ENCODE results near the gene SERGEF.

The SERGEF gene

DNA sequence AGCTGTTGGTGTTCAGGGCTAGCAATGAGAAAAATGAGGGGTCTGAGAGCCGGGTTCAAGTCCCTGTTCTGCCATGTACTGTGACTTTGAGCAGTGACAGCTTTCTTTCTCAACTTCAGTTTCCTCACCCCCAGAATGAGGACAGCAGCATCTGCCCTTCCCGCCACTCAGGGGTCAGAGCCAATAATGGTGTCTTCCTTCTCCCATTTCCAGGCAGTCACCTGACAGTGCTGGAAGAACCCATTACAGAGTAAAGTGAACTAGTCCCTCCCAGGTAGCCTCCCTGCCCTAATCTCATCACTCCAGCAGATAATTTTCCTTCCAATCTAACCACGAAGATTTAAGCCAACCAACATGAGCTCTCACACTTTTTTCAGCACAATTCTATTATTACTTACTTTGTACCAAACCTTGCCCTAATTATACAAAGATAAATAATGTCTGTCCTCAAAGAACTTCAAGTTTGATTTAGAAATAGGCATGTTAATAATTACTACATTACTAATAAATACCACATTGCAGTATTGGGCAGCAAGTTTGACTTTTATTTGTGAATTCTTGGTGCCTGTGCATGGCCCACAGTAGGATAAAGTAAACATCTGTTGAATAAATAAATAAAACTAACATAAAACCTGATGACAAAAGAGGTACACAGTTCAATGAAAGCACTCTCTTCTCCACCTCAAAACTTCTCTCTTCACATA lies 61.0 kb downstream of the SERGEF start:
- DNase-seq (ENCODE audit: low read depth): no peak

DNA sequence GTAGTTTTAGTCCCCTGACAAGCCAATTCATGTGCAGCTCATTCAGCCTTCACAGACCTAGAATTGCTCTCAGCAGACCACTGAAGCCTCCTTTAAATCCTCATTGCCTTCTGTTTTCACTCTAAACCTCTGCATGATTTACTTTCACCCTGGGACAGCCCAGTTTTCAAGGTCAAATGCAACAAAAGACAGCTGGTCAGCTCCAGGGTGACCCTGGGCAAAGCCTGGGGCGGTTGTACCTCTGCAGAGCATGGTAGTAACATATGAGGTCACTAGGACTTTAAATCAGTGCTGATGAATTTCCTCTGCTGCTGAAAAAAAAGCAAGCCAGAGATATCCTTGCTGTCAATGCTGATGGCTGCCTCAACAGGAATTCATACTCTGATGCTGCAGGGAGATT lies 62.2 kb downstream of the SERGEF start:
- no peak for DNase-seq (ENCODE audit: low read depth)

DNA sequence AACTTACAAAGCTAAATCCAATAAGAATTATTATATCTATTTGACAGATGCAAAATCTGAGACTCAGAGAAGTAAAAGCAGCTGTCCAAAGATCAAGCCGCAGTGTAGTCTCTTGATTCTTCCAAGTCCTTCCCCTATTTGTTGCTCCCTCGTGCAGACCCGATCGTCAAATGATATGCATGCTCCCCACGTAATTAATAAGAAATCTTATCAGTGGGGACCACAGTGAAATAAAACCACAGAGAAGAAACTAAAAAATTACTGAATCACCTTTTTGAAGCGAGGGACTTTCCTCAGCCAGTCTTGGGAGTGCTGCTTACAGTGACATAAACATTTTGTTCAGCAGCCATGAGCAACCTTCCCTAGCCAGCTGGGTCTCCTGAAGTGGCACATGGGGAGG lies 64.6 kb downstream of the SERGEF start:
- DNase-seq (ENCODE audit: low read depth): no peak

DNA sequence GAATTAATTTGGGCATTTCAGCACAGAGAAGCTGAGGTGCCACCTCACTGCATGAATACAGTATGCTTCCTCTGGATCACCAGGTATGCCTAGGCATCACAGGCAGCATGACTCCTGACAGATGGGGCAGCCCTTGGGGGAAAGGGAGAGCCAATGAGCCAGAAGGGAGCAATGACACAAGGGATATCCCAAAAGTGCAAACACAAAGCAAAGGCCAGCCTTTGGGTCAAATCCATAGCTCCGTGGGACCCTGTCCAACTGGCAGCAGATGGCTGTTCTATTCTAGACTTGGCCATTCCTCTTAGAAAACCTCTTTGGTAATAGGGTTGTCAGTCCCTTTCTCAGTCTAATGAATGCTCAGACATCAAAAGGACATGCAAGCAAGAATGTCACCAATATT lies 73.3 kb downstream of the SERGEF start:
- no peak for DNase-seq (ENCODE audit: low read depth)

DNA sequence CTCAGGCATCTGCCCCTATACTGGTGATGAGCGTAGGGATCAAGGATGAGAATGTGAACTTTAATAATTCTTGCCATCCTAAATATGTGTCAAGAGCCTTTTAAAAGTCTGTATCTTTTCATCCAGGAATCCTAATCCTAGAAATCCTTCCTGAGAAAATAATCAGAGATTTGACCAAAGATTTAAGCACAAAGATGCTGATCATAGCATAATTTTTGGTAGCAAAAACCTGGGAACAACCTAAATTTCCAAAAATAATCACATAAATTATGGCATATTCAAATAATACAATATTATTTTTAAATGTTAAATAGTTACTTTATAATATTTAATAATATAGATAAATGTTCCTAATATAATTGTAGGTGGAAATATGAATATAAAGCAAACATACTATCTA lies 76.1 kb downstream of the SERGEF start:
- DNase-seq (ENCODE audit: low read depth): no peak

DNA sequence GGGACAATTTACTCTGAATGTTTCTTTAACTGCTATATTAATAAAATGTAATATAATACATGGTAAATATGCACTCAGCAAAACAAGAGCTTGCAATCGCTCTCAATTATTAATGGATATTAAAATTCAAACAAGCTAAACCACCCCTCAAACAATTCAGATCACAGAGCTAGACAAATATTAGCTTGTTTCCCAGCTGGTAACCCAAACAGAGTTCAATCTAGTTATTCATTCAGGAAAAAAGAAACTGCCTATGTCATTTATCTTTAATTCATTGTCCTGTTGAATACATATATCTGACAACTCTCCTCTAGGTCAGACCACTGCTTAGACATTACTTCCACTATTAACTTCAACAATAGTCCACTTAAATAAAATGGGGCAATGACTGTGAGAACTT lies 78.7 kb downstream of the SERGEF start:
- no peak for DNase-seq (ENCODE audit: low read depth)

DNA sequence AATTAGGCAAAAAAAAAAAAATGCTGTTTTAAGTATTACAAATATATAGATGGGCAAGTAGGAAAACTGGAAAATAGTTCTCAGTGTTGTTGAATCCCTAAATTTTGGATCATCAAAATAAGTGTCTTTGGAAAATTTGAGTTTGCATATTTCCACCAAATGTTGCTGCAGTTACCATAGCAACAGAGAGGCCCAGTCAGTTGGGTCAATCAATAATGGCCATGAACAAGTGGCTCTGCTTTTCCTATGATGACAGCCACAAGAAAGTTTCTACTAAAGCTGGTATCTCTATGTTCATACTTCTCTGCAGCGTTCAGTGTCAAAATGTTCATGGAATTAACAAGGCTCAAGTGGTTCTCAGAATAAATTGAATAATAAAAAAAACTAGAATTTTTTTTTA lies 79.1 kb downstream of the SERGEF start:
- DNase-seq (ENCODE audit: low read depth): no peak

DNA sequence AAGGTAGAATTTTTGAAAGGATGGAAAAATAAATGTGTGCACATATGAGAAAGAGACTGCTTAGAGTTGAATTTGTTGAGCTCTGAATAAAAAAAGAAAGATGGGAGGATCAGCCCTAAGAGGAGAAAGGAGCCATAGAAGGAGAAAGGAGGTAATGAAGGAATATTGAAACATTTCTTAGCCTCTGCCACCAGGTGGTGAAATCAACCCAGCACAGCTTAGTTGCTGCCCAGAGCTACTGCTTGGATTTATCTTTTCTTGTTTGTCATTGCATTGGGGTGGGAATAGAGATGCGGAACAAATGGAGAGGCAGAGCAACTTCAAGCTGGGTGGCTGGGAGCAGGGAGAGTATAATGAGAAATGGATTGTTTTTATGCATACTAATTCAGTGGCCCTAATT lies 80.4 kb downstream of the SERGEF start:
- no peak for DNase-seq (ENCODE audit: low read depth)

DNA sequence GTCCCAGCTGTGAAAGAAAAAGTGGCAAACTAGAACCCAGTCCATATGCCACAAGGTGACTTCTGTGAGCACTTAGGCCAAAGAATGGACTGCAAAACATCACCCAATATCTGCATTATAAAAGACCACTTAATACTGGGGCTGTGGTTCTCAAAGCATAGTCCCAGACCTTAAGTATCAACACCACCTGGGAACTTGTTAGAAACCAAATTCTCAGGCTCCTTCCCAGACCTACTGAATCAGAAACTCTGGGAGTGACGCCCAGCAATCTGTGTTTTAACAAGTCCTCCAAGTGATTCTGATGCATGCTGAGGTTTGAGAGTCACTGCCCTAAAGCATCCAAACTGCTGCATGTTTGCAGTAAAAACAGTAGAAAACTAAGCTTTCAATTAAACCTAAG lies 81.3 kb downstream of the SERGEF start:
- no peak for DNase-seq (ENCODE audit: low read depth)

DNA sequence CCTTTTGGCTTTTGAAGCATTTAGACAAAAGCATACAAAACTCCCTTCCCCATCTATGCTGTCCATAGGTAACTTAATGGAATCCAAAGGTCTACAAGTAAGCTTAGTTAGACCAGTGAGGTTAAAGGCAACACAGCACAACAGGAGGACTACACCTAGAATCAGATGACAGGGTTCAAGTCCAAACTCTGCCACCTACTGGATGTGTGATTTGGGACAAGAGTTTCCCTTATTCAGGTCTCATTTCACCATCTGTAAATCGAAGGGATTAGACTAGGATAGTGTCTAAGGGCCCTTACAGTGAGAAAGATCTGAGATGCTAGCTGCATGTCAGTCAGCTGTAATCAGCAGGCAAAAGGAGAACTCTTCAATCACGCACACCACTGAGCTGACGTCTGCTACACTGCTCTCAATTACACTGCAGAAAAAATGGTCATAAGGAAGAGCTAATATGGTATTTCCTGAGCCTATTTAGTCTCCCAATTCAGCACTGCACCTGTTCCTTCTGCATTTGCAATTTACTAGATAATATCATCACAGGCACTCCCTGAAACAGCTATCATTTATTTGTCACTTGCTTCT lies 82.2 kb downstream of the SERGEF start:
- DNase-seq (ENCODE audit: low read depth): no peak

DNA sequence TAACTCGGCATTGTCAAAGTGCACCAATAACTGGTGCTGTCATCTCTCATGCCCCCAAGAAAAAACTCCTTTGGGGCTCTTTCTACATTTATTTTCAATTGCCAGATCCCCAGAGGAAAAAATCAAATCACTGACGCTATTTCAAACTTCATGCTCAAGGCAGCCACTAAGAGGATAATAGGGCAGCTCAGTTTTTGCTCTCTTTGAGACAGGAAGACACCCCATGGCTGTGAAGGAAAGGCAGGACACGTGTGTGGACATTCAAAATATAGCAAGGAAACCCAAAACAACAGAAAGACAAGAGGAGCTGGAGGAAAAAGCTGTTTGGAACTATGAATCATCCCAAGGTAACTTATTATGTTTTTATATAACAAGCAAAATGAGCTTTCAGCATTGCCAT lies 83.7 kb downstream of the SERGEF start:
- DNase-seq (ENCODE audit: low read depth): no peak

DNA sequence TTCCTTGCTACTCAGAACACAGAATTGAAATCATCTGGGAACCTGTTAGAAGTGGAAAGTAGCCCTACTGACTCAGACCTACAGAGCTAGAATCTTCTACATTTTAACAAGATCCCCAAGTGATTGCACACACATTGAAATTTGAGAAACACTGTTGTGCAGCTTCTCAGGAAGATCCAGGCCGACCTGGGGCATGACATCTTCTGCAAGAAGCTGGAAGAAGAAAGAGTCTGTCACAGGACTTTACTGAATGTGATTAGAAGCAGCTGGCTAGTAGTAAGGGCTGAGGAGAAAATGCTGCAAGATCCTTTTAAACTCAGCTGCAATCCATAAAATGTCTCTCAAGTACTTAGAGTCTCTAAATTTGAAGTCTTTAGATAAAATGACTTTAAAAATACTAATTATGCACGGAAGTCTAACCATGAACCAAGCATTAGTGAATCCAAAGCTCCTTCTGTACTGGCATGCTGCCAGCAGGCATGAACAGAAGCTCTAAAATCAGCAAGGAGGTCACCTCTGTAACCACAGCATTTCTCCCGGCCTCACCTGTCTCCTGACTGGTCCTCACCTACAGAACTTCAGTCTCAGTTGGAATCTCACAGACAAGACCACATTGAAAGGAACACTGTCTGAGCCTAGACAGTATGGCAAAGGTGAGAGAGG lies 85.0 kb downstream of the SERGEF start:
- no peak for DNase-seq (ENCODE audit: low read depth)

DNA sequence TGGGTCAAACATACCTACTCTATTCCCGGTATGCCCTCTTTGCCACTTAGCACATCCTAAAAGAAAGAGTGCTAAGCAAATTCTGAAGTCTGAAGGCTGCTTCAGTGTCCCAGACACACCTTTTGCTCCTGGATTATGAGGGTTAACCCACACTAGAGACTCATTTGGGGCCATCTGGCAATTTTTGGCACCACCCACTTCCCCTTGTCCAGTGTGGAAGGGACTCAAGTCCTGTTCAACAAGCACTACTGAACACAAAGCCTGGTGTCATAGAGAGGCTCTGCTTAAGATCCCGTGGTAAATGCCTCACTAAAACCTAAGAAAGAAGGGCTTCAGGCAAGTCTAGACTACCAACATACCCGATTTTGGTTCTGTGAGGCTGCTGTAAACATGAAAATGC lies 85.8 kb downstream of the SERGEF start:
- no peak for DNase-seq (ENCODE audit: low read depth)

DNA sequence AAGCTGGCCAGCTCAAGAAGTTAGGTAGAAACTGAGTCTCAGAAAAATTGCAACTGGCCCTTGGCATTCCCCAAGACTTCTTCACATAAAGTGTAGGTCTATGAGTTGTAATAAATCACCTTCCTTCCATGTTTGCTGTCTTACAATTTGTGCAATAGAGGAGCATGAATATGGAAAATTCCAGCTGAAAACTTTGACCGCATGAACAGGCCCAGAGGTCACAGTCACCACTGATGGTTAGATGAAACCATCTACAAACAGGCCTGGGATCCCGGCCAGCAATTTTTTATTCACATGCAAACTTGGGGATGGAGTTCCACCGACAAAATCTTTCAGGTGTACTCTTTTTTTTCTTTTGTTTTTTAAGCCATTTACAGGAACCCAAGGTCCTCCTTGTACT lies 88.1 kb downstream of the SERGEF start:
- DNase-seq (ENCODE audit: low read depth): no peak

DNA sequence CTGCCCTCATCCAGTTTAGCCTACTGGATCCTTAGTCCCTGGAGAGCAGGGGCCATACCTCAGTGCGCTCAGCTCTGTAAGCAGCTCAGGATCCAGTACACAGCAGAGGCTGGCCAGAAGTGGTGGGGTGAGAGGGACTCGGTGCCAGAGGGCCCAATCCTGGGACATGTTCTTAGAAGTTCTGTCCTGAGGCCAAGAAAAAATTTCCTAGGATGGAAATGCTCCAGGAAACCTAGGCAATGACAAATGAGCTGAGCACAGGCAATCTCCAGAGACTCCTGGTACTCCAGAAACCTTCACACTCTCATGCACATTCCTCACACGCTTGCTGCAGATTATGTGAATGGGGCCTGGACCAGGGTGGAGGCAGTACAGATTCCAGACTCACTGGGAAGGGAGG lies 89.6 kb downstream of the SERGEF start:
- no peak for DNase-seq (ENCODE audit: low read depth)

DNA sequence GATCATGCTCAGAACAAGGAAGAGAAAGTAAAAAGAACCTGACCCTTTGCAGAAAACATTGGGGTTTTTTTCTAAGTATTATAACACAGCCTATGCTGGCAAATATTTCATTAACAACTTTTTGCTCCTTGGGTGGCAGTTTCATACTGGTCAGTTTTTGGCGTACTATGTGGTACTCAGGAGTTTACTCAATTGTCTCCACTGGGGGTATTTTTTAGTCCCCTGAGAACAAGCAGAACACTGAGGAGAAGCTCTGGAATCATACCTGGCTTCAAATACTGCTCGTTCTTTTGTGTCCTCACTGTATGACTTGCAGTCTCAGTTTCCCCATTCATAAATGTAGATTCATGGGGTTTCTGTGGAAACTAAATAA lies 90.4 kb downstream of the SERGEF start:
- no peak for DNase-seq (ENCODE audit: low read depth)

DNA sequence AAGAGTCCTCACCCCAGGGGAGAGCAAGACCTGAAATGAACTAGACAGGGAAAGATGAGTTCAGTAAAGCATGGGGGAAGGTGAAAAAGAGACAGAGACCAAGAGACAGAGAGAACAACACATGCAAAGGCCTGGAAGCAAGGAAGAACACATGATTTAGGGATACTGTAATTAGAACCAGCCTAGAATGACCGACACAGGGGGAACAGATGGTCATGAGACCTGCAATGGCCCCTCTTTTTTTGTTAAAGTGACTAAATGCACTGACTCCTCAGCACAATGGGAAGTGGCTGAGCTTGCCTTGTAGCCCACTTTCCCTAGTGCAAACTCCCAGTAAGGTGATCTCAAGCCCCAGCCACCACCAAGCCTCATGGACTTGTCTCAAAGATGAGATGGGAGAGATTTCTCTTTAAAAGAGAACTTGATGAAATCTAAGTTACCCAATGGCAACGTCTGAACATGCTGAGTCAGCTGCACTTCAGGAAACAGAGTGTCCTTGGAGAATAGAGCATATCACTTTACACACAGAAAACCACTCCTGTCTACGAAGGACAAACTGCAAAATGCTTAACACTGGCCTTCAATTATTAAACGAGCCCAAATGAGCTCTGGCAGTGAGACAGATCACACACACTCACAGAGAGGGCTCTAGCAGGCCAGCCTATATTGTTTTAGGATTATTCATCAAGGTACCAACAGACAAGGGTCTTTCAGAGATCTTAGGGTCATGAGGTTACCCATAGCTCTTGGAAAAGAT lies 91.0 kb downstream of the SERGEF start:
- DNase-seq (ENCODE audit: low read depth): no peak

DNA sequence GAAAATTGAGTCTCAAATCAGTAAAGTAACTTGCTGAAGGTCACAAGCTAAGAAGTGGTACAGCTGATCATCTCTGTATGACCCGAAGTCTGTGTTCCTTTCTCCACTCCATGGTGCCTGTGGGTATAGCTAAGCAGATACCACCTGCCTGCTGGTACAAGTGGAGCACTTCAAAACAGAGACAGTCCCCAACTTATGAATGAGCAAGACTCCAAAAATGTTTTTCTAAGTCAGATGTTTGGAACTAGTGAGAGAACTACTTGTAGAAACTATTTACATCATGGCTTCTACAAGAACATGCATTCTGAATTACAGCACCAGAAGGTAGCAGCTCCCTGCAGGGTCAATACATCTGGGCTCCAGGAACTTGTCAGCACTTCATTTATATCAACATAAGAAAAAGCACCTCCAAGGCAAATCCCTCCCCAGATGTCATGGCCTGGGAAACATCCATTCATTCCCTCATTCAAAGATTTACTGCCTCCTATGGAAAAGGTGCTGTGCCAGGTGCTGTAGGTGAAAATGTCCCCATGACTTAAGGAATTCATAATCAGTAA lies 94.7 kb downstream of the SERGEF start:
- no peak for DNase-seq (ENCODE audit: low read depth)

DNA sequence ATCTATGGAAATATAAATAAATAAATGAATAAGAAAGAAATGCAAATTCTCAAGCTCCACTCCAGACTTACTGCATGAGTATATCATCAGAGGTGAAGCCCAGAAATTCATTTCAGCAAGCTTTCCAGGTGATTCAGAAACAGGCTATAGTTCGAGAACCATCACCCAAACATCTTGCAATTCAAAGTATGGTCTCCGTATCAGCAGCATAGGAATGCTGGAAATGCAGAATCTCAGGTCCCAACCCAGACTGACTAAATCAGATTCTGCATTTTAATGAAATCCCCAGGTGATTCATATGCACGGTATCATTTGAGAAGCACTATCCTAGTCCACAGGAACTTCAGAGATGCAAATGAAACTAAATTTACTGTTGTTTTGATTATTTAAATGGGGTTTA lies 95.3 kb downstream of the SERGEF start:
- no peak for DNase-seq (ENCODE audit: low read depth)

DNA sequence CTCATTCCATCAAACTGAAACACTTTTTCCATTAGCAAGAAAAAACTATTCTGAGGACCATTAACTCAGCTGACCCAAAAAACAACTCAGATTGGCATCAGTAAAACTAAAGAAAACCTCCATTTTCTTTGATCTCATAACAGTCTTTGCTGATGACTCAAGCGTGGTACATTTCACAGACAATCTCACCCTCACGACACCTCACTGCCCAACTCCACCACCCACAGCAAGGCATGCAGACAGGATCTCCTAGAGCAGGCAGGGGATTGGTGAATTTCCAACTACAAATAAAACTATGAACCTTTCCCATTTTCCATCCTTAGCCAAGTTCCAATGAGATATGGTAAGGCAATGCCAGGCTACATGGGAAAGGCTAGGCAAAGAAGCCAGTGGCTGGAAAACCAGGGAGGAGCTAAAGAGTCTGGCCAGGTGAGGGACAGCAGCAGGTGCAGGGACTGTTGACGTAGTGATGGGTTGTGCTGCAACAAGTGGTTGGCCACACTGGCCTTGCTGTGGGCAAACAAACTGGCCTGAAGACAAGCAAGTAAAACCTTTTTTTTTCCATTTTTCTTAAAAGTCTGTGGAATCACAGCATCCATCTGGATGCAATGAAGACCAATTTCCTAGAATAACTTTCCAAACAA lies 97.2 kb downstream of the SERGEF start:
- DNase-seq (ENCODE audit: low read depth): no peak

DNA sequence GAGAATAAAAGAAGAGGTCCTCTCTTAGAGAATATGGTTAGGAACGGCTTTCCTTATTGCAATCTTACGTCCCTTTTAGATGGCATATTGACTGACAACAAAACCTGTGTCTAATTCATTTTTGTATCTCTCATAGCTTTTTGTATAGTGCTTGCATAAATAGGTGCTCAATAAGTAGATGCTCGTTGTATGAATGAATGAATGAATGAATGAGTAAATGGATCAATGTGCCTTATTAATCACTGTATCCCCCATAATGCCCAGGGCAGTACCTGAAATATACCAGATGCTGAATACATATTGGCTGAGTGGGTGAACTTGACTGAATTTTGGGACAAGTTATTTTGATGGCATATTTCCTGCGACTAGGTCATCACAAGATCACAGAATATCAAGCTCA lies 97.9 kb downstream of the SERGEF start:
- no peak for DNase-seq (ENCODE audit: low read depth)

DNA sequence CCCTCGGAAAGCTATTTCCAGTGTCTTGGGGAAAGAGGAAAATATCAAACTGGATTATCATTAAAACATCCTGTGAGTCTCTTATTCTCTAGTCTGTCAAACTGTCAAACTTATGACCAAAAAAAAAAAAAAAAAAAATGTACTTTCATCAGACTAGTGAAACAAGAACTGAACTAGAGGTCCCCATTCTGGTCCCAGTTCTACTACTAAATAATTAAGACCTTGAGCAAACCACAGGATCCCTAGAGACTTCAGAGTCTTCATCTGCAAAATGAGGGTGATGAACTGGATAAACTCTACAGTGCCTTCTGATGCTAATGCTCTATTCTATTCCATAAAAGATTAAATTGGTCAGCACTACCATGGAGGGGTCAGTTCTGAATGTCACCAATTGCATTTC lies 105.8 kb downstream of the SERGEF start:
- no peak for DNase-seq (ENCODE audit: low read depth)

Measured in activated T-helper 1 cell treated with Interleukin-2 at 50 U/mL for 16 hours (primary cell).